Measurements from ENCODE around the gene CLSTN2. TPM values are rescaled to one million over a fixed set of nuclear protein-coding genes. Genes with fewer than 3 reads are reported as not detected.

CLSTN2 gene
- total RNA-seq, 1 donor from 2014 or later: 0.74 TPM

DNA sequence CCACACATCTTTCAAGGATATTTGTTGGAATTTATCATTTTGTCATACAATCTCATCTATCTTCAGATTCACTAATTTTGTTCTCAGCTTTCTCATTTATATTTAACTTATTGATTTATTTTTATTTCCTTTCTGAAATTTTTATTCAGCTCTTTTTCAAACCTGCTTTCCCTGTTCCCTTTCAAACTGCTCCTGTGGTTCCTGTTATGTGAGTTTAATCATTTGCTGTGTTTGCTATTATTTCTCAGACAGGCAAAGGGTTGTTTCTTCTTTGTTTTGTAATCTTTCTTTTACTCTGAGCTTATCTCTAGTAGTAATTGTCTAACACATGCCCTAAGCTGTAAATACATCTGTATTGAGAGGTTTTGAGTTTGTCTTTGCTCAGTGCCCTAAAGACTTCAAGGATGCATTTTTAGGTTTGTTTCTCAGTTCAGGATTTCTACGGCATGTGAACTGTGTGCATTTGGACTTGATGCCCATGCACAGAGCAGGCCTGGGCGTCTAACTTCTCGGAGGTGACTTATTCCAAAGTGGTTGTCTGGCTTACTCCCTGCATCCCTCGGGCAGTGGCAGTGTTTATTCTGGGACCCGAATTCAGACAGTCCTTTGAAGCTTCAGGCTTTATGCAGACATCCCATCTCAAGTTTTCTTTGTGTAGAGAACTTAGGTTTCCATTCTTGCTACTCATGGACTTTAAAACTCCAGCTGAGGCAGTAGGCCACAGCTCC, 587.8 kb downstream of the CLSTN2 start:
- no peak for TF ChIP-seq CTCF (IDR thresholded peaks at IDR 0.05; ENCODE audit: unreplicated experiment)
- no peak for DNase-seq (ENCODE audit: low spot score)
- H3K27me3 Mint-ChIP-seq (ENCODE audit: unreplicated experiment): no peaks in the 10 kb centered on the region

DNA sequence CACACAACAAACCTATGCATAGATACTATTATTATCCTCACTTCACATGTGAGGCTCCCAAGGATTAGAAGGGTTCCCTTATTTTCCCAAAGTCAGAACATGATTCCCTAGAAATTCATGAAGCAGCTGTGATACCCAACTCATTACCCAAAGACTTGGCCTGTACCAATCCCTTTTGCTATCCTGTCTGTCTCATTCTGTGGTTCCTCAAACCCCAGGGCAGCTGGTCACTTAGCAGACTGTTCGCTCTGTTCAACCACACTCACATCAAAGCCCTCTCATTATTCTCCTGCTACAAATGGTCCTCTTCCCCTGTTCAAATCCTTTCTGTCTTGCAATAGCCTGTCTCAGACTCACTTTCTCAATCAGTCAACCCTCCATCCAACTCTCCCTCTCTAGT, 588.6 kb downstream of the CLSTN2 start:
- Mint-ChIP-seq H3K36me3 (ENCODE audit: low read depth, unreplicated experiment) (peaks cover 5% of the 10 kb centered on the region), H3K4me1 (ENCODE audit: unreplicated experiment) (peaks cover 2% of the 10 kb centered on the region), H3K4me3 (ENCODE audit: unreplicated experiment) (no peak overlapping the region), H3K9me3 (ENCODE audit: unreplicated experiment) (no peaks in the 10 kb centered on the region), H3K27ac (ENCODE audit: unreplicated experiment) (no peak overlapping the region), H3K27me3 (ENCODE audit: unreplicated experiment) (no peaks in the 10 kb centered on the region)
- TF ChIP-seq CTCF (IDR thresholded peaks at IDR 0.05; ENCODE audit: unreplicated experiment): no peak
- no peak for DNase-seq (ENCODE audit: low spot score)

More for the DNA sequence above, 587.8 kb downstream of the CLSTN2 start:
- peaks cover 6% of the 10 kb centered on the region for H3K36me3 Mint-ChIP-seq (ENCODE audit: low read depth, unreplicated experiment)
- H3K4me1 Mint-ChIP-seq (ENCODE audit: unreplicated experiment): peaks cover 2% of the 10 kb centered on the region
- H3K27ac Mint-ChIP-seq (ENCODE audit: unreplicated experiment): no peak overlapping the region
- H3K9me3 Mint-ChIP-seq (ENCODE audit: unreplicated experiment): no peaks in the 10 kb centered on the region
- H3K4me3 Mint-ChIP-seq (ENCODE audit: unreplicated experiment): no peak overlapping the region

DNA sequence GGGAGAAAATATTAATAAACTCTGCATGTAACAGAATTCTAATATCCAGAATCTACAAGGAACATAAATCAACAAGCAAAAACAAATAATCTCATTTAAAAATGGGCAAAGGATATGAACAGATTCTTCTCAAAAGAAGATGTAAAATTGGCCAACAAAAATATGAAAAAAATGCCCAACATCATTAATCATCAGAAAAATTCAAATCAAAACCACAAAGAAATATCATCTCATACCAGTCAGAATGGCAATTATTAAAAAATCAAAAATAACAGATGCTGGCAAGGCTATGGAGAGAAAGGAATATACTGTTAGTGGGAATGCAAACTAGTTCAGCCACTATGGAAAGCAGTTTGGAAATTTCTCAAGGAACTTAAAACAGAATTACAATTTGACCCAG, 592.2 kb downstream of the CLSTN2 start:
- no peaks in the 10 kb centered on the region for H3K27me3 Mint-ChIP-seq (ENCODE audit: unreplicated experiment)
- H3K4me1 Mint-ChIP-seq (ENCODE audit: unreplicated experiment): no peaks in the 10 kb centered on the region
- H3K4me3 Mint-ChIP-seq (ENCODE audit: unreplicated experiment): no peak overlapping the region
- DNase-seq (ENCODE audit: low spot score): no peak
- no peak for TF ChIP-seq CTCF (IDR thresholded peaks at IDR 0.05; ENCODE audit: unreplicated experiment)
- no peak overlapping the region for H3K27ac Mint-ChIP-seq (ENCODE audit: unreplicated experiment)
- no peaks in the 10 kb centered on the region for H3K36me3 Mint-ChIP-seq (ENCODE audit: low read depth, unreplicated experiment)
- no peaks in the 10 kb centered on the region for H3K9me3 Mint-ChIP-seq (ENCODE audit: unreplicated experiment)

DNA sequence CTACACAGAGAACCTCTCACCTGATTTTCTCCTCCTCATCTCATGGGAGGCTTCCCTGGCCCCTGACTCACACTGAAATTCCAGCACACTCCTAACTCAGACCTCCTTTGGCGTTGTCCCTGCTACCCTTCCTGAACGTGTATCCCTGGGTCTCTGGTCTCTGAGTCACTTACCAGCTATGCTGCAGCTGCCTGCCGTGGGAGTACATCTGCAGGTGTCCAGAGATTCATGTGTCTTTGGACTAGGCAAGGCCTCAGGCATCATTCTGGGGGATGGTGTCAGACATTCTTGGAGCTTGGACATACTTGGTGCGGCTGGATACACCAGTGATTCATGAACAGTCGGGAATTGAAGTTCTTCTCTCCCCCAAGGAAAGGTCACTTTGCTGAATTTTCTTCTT, 594.1 kb downstream of the CLSTN2 start:
- H3K9me3 Mint-ChIP-seq (ENCODE audit: unreplicated experiment): no peaks in the 10 kb centered on the region
- no peak overlapping the region for H3K27ac Mint-ChIP-seq (ENCODE audit: unreplicated experiment)
- DNase-seq (ENCODE audit: low spot score): no peak
- H3K36me3 Mint-ChIP-seq (ENCODE audit: low read depth, unreplicated experiment): no peaks in the 10 kb centered on the region
- H3K27me3 Mint-ChIP-seq (ENCODE audit: unreplicated experiment): no peaks in the 10 kb centered on the region
- no peaks in the 10 kb centered on the region for H3K4me1 Mint-ChIP-seq (ENCODE audit: unreplicated experiment)
- no peak overlapping the region for H3K4me3 Mint-ChIP-seq (ENCODE audit: unreplicated experiment)
- TF ChIP-seq CTCF (IDR thresholded peaks at IDR 0.05; ENCODE audit: unreplicated experiment): no peak

DNA sequence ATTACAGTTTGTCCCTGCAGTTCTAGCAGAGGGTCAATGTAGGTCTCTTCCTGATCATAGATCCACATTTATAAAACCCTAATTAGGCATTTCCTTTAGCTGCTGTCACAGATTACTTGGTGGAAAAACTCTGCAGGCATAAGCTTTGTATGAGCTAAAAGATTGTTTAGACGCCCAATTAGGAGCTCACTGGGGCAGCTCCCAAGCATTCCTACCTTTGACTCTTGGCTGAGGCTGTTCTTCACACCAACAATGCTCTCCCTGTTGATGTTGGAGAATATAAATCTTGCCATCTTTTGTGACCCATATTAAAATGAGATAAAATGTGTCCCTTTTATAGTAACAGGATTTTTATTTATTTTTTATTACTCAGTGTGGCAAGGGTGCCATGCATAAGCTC, 594.6 kb downstream of the CLSTN2 start:
- Mint-ChIP-seq H3K27me3 (ENCODE audit: unreplicated experiment) (no peaks in the 10 kb centered on the region), H3K9me3 (ENCODE audit: unreplicated experiment) (no peaks in the 10 kb centered on the region), H3K27ac (ENCODE audit: unreplicated experiment) (no peak overlapping the region), H3K36me3 (ENCODE audit: low read depth, unreplicated experiment) (no peaks in the 10 kb centered on the region), H3K4me3 (ENCODE audit: unreplicated experiment) (no peak overlapping the region), H3K4me1 (ENCODE audit: unreplicated experiment) (no peaks in the 10 kb centered on the region)
- no peak for TF ChIP-seq CTCF (IDR thresholded peaks at IDR 0.05; ENCODE audit: unreplicated experiment)
- no peak for DNase-seq (ENCODE audit: low spot score)
